Progenitor cell of endocrine pancreas (in vitro differentiated cells): ENCODE data around the gene CERCAM. TPM values are rescaled to one million over a fixed set of nuclear protein-coding genes. Genes with fewer than 3 reads are reported as not detected.

Experiments used
- DNase-seq: peaks from one replicate; pipeline ENCODE4 v3.0.0; 2021; ENCODE audit warnings: low spot score; ENCODE audit not compliant: unreplicated experiment
- H3K27ac Mint-ChIP-seq: 2 replicates; pipeline ENCODE4 v1.8.0; 2021; ENCODE audit warnings: mild to moderate bottlenecking, moderate library complexity, mixed read lengths
- H3K27me3 Mint-ChIP-seq: 2 replicates; pipeline ENCODE4 v1.8.0; 2021; ENCODE audit warnings: mixed read lengths
- H3K36me3 Mint-ChIP-seq: 2 replicates; pipeline ENCODE4 v1.8.0; 2022; ENCODE audit warnings: mixed read lengths; ENCODE audit not compliant: insufficient read depth
- H3K4me1 Mint-ChIP-seq: 2 replicates; pipeline ENCODE4 v1.8.0; 2021; ENCODE audit warnings: low read depth, mixed read lengths
- H3K4me3 Mint-ChIP-seq: 2 replicates; pipeline ENCODE4 v1.8.0; 2021; ENCODE audit warnings: low read depth, mild to moderate bottlenecking, moderate library complexity, mixed read lengths
- H3K9me3 Mint-ChIP-seq: 2 replicates; pipeline ENCODE4 v1.8.0; 2021; ENCODE audit warnings: low read depth, mixed read lengths
- total RNA-seq: library from RNA; stranded (reverse); gene quantifications from 2 replicates; pipeline ENCODE4 v1.2.1, GENCODE V29; 2021
- TF ChIP-seq, protein P1 (sequence below): fragments of 200-600 bp; sonication (generic); IDR thresholded peaks from one replicate; pipeline ENCODE4 v1.5.0; 2021; ENCODE audit warnings: antibody characterized with exemption, mild to moderate bottlenecking; ENCODE audit not compliant: unreplicated experiment

The CERCAM gene
- total RNA-seq, 1 donor from 2014 or later: 19.6 TPM

DNA sequence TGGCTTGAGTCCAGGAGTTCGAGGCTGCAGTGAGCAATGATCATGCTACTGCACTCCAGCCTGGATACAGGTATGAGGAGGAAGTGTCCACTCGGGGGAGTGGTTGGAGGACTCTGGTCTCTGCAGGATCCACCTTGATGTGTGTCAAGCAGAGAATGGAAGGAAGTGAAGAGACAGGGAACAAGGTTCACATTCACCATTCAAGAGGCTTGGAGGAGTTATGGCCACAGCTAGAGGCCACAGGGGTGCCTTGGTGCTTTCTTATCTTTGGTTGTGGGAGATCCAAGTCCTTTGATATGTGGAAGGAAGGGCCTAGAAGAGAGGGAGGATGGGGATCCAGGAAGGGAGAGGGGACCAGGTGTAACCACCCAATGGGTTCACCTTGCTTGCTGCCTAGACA, 5.4 kb upstream of the CERCAM start:
- Mint-ChIP-seq H3K4me1 (peaks cover 17% of the 10 kb centered on the region), H3K36me3 (no peaks in the 10 kb centered on the region), H3K27ac (no peak overlapping the region), H3K27me3 (peaks cover 43% of the 10 kb centered on the region), H3K4me3 (no peak overlapping the region), H3K9me3 (no peaks in the 10 kb centered on the region)
- TF ChIP-seq, protein P1, sequence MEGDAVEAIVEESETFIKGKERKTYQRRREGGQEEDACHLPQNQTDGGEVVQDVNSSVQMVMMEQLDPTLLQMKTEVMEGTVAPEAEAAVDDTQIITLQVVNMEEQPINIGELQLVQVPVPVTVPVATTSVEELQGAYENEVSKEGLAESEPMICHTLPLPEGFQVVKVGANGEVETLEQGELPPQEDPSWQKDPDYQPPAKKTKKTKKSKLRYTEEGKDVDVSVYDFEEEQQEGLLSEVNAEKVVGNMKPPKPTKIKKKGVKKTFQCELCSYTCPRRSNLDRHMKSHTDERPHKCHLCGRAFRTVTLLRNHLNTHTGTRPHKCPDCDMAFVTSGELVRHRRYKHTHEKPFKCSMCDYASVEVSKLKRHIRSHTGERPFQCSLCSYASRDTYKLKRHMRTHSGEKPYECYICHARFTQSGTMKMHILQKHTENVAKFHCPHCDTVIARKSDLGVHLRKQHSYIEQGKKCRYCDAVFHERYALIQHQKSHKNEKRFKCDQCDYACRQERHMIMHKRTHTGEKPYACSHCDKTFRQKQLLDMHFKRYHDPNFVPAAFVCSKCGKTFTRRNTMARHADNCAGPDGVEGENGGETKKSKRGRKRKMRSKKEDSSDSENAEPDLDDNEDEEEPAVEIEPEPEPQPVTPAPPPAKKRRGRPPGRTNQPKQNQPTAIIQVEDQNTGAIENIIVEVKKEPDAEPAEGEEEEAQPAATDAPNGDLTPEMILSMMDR: no peak
- no peak for DNase-seq

DNA sequence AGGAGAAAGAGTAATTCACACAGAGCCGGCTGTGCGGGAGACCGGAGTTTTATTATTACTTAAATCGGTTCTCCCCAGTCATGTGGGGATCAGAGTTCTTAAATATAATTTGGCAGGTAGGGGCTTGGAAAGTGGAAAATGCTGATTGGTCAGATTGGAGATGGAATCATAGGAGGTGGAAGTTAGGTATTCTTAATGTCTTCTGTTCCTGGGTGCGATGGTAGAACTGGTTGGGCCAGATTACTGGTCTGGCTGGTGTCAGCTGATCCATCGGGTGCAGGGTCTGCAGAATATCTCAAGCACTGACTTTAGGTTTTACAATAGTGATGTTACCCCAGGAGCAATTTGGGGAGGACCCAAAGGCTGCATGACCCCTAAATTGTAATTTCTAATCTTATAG, 4.6 kb upstream of the CERCAM start:
- peak overlapping the region; percentile 40 for H3K4me3 Mint-ChIP-seq
- TF ChIP-seq, protein P1: no peak
- DNase-seq: no peak

DNA sequence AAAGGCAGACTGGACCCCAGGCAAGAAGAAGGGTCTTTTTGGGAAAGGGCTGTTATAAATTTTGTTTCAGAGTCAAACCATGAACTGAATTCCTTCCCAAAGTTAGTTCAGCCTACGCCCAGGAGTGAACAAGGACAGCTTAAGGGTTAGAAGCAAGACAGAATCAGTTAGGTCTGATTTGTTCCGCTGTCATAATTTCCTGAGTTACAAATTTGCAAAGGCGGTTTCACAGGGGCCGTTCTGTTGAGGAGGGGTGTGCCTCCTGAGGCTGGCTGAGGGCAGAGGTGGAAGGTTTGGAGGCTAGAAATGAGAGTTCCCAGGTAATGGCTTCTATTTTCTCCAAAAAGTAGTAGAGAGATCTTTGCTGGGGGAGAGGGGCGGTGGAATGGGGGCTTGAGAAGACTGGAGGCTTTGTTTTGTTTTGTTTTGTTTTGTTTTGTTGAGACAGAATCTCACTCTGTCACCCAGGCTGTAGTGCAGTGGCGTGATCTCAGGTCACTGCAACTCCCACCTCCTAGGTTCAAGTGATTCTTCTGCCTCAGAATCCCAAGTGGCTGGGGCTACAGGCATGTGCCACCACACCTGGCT, 4.1 kb upstream of the CERCAM start:
- H3K27ac Mint-ChIP-seq: peak overlapping the region; percentile 58
- no peak for DNase-seq
- TF ChIP-seq, protein P1: no peak
- H3K9me3 Mint-ChIP-seq: no peaks in the 10 kb centered on the region
- H3K4me3 Mint-ChIP-seq: no peak overlapping the region
- peaks cover 33% of the 10 kb centered on the region for H3K27me3 Mint-ChIP-seq
- peaks cover 17% of the 10 kb centered on the region for H3K4me1 Mint-ChIP-seq
- H3K36me3 Mint-ChIP-seq: no peaks in the 10 kb centered on the region

More for the DNA sequence above, 4.6 kb upstream of the CERCAM start:
- Mint-ChIP-seq H3K27me3 (peaks cover 38% of the 10 kb centered on the region), H3K36me3 (no peaks in the 10 kb centered on the region), H3K27ac (peak overlapping the region; percentile 58), H3K9me3 (no peaks in the 10 kb centered on the region), H3K4me1 (peaks cover 17% of the 10 kb centered on the region)

DNA sequence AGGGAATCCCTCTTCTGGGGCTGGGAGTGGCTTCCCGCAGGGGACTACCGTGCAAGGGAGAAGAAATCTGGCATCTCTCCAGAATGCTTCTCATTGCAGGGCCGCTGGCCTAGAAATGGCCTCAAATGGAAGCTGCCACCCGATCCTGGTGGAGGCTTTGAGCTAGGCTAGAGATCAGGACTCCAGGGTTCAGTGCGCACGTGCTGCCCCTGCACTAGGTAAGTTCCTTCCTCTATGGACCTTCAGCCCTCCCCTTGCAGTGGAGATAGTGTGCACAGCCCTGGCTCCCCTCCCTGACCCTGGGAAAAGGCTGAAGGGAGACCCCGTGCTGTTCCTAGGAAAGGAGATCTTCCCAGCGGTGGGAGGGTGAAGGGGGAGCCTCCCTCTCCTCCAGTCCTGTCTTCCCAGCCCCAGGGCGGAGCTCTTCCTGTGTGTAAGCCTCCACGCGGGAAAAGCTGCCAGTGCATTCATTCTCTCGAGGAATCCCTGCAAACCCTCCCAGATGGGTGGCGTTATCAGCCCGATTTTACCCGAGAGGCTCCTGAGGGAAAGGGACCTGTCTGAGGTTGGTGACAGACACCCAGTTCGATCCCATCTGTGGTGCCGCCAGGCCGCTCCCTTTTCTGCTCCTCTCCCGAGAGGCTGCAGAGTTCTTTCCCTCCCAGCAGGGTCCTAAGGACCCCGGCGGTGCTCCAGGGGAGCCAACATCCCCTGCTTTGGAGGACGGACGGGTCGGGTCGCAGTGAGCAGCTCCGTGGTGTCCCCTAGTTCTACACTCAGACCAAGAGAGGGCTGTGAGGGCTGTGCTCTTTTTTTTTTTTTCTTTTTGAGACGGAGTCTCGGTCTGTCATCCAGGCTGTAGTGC, 1.4 kb upstream of the CERCAM start:
- H3K27me3 Mint-ChIP-seq: peaks cover 22% of the 10 kb centered on the region
- H3K4me1 Mint-ChIP-seq: peaks cover 17% of the 10 kb centered on the region
- TF ChIP-seq, protein P1: no peak
- H3K36me3 Mint-ChIP-seq: no peaks in the 10 kb centered on the region
- no peak for DNase-seq
- no peaks in the 10 kb centered on the region for H3K9me3 Mint-ChIP-seq
- no peak overlapping the region for H3K27ac Mint-ChIP-seq
- peak overlapping the region; percentile 67 for H3K4me3 Mint-ChIP-seq

DNA sequence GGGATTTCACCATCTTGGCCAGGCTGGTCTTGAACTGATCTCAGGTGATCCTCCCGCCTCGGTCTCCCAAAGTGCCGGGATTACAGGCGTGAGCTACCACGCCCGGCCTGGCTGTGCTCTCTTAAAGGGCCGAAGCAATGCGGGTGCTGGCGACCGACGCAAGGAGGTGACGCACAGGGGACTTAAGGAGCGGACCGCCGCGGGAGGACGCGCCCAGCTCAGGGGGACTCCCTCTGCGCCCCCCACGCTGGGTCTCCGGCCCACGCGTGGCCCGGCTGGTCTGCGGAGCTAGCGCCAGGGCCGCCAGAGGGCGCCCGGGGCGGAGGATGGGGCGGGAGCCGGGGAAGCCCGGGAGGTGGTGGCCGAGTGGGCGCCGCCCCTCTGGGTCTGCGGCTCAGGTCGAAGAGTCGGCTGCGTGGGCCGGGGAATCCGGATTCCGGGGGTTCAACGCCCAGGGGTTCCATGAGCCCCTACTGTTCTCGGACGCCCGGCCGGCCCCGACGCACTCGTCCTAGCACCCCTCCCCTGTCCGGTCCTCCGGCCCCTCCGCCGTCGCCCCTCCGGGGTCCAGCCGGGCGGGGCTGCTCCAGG, 502 bp upstream of the CERCAM start:
- TF ChIP-seq, protein P1: peak; percentile 91
- H3K4me3 Mint-ChIP-seq: peak overlapping the region; percentile 67
- no peaks in the 10 kb centered on the region for H3K9me3 Mint-ChIP-seq
- DNase-seq: peak; percentile 70
- H3K27me3 Mint-ChIP-seq: peaks cover 17% of the 10 kb centered on the region
- H3K27ac Mint-ChIP-seq: no peak overlapping the region
- H3K36me3 Mint-ChIP-seq: no peaks in the 10 kb centered on the region
- peaks cover 13% of the 10 kb centered on the region for H3K4me1 Mint-ChIP-seq
